ENCODE data around the gene ASTN2. TPM values are rescaled to one million over a fixed set of nuclear protein-coding genes. Genes with fewer than 3 reads are reported as not detected.
"Not testable (repeated sequence)": the region's sequence is repeated elsewhere in the genome, so short reads cannot be mapped to it uniquely, and the experiment has no call there.

Gene ASTN2
- total RNA-seq, 1 experiment from 2014 or later, result 7.4 TPM

DNA sequence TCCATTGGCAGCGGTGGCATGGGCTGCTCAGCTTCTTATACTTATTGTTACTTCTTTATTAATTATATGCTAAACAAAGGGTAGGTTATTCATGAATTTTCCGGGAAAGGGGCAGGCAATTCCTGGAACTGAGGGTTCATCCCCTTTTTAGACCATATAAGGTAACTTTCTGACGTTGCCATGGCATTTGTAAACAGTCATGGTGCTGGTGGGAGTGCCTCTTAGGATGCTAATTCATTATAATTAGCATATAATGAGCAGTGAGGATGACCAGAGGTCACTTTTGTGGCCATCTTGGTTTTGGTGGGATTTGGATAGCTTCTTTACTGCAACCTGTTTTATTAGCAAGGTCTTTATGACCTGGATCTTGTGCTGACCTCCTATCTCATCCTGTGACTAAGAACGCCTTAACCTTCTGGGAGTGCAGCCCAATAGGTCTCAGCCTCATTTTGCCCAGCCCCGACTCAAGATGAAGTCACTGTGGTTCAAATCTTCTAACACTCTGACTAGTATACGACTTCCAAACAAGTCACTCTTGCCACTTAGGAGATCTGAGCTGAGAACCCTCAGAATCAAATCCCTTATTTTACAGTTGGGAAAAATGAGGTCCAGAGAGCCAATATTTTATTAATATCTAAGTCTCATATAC is 490.3 kb downstream of the ASTN2 start:
- Histone ChIP-seq H3K27me3 (ENCODE audit: control insufficient read depth, insufficient read depth, low read length) (no peaks in the 10 kb centered on the region), H3K4me3 (ENCODE audit: insufficient read depth, low read depth, low read length) (no peak overlapping the region), H3K36me3 (replicated peaks; ENCODE audit: control insufficient read depth, insufficient read depth, low read length) (no peaks in the 10 kb centered on the region)
- DNase-seq, result no peak

- not testable (repeated sequence) for H3K27me3 ChIP-seq (ENCODE audit: control insufficient read depth, insufficient read depth, low read length); H3K36me3 ChIP-seq (replicated peaks; ENCODE audit: control insufficient read depth, insufficient read depth, low read length); H3K4me3 ChIP-seq (ENCODE audit: insufficient read depth, low read depth, low read length); DNase-seq
Observed at GRCh38 chr9:116917895-116918508, 496.9 kb downstream of the ASTN2 start.

- DNase-seq, result no peak
- no peaks in the 10 kb centered on the region for H3K36me3 ChIP-seq (replicated peaks; ENCODE audit: control insufficient read depth, insufficient read depth, low read length)
- H3K4me3 ChIP-seq (ENCODE audit: insufficient read depth, low read depth, low read length), result no peak overlapping the region
- no peaks in the 10 kb centered on the region for H3K27me3 ChIP-seq (ENCODE audit: control insufficient read depth, insufficient read depth, low read length)
Observed at GRCh38 chr9:116913536-116913935, 501.3 kb downstream of the ASTN2 start.

DNA sequence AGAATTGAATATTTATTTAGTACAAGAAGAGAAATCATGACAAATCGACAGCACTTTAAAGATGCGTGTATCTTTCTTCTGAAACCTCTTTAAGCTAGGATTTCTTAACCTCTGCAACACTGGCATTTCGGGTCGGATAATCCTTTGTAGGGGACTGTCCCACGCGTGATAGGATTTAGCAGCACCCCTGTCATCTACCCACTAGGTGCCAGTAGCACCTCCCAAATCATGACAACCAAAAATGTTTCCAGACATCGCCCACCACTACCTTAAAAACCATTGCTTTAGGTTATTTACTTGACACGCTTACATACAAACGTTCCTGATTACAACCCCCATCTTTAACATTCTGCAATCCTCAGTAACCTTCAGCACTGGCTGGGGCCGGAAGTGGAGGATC is 504.7 kb downstream of the ASTN2 start:
- no peaks in the 10 kb centered on the region for H3K36me3 ChIP-seq (replicated peaks; ENCODE audit: control insufficient read depth, insufficient read depth, low read length)
- H3K27me3 ChIP-seq (ENCODE audit: control insufficient read depth, insufficient read depth, low read length), result no peaks in the 10 kb centered on the region
- H3K4me3 ChIP-seq (ENCODE audit: insufficient read depth, low read depth, low read length), result no peak overlapping the region
- no peak for DNase-seq

DNA sequence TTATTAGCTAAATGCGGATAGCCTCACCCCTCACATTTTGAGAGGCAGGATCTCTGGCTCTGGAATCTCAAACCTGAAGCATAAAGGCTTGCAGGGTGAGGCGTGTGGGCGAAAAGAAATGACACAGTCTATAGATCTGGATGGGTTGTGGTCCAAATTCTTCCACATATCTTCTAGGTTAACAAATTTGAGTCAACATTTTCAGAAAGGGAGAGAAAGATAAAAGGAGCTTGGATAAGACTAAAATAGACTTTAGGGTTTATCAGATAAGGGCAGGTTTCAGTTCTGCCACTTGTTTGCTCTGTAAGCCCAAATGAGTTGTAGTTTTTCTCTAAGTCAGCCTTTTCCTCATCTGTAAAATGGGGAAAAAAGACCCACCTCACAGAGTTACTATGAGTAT is 506.9 kb downstream of the ASTN2 start:
- no peaks in the 10 kb centered on the region for H3K36me3 ChIP-seq (replicated peaks; ENCODE audit: control insufficient read depth, insufficient read depth, low read length)
- no peak for DNase-seq
- H3K4me3 ChIP-seq (ENCODE audit: insufficient read depth, low read depth, low read length), result no peak overlapping the region
- no peaks in the 10 kb centered on the region for H3K27me3 ChIP-seq (ENCODE audit: control insufficient read depth, insufficient read depth, low read length)

- Histone ChIP-seq H3K27me3 (ENCODE audit: control insufficient read depth, insufficient read depth, low read length) (no peaks in the 10 kb centered on the region), H3K4me3 (ENCODE audit: insufficient read depth, low read depth, low read length) (no peak overlapping the region), H3K36me3 (replicated peaks; ENCODE audit: control insufficient read depth, insufficient read depth, low read length) (no peaks in the 10 kb centered on the region)
- DNase-seq, result no peak
Observed at GRCh38 chr9:116905171-116905588, 509.7 kb downstream of the ASTN2 start.

DNA sequence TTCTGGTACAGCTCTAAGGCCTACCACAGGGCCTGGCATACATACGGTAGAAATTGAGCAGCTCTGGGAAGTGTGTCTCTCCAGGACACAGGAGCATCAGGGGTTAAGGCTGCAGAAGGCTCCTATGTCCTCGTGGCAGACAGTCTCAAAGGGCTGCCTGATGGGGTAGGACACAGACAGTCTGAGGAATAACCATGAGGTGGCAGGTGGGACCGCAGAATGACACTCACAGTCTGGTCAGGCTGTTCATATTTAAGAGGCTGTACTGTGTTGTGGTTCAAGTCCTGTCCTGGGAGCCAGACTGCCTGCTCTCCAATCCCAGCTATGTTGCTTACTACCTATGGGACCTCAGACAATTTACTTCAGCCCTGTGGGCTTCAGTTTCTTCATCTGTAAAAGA is 510.7 kb downstream of the ASTN2 start:
- no peaks in the 10 kb centered on the region for H3K27me3 ChIP-seq (ENCODE audit: control insufficient read depth, insufficient read depth, low read length)
- H3K4me3 ChIP-seq (ENCODE audit: insufficient read depth, low read depth, low read length), result no peak overlapping the region
- no peaks in the 10 kb centered on the region for H3K36me3 ChIP-seq (replicated peaks; ENCODE audit: control insufficient read depth, insufficient read depth, low read length)
- DNase-seq, result no peak

DNA sequence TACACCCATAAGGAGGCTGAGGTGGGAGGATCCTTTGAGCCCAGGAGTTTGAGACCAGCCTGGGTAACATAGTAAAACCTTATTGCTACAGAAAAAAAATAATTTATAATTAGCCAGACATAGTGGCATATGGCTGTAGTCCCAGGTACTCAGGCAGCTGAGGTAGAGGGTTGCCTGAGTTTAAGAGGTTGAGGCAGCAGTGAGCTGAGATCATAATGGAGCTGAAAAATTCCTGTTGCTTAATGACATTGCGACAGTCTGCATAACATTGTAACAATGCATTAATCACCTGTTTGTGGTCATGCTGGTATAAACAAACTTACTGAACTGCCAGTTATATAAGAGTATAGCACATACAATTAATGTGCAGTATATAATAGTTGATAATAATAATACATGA is 513.6 kb downstream of the ASTN2 start:
- DNase-seq, result no peak
- no peaks in the 10 kb centered on the region for H3K27me3 ChIP-seq (ENCODE audit: control insufficient read depth, insufficient read depth, low read length)
- no peak overlapping the region for H3K4me3 ChIP-seq (ENCODE audit: insufficient read depth, low read depth, low read length)
- no peaks in the 10 kb centered on the region for H3K36me3 ChIP-seq (replicated peaks; ENCODE audit: control insufficient read depth, insufficient read depth, low read length)

- Histone ChIP-seq H3K27me3 (ENCODE audit: control insufficient read depth, insufficient read depth, low read length) (no peaks in the 10 kb centered on the region), H3K4me3 (ENCODE audit: insufficient read depth, low read depth, low read length) (no peak overlapping the region), H3K36me3 (replicated peaks; ENCODE audit: control insufficient read depth, insufficient read depth, low read length) (no peaks in the 10 kb centered on the region)
- DNase-seq, result peak; percentile 10
Observed at GRCh38 chr9:116900543-116900942, 514.3 kb downstream of the ASTN2 start.

- H3K27me3 ChIP-seq (ENCODE audit: control insufficient read depth, insufficient read depth, low read length), result no peaks in the 10 kb centered on the region
- no peaks in the 10 kb centered on the region for H3K36me3 ChIP-seq (replicated peaks; ENCODE audit: control insufficient read depth, insufficient read depth, low read length)
- DNase-seq, result no peak
- no peak overlapping the region for H3K4me3 ChIP-seq (ENCODE audit: insufficient read depth, low read depth, low read length)
Observed at GRCh38 chr9:116900007-116900367, 514.9 kb downstream of the ASTN2 start.

- no peak for DNase-seq
Observed at GRCh38 chr9:116899337-116900006, 515.4 kb downstream of the ASTN2 start.

DNA sequence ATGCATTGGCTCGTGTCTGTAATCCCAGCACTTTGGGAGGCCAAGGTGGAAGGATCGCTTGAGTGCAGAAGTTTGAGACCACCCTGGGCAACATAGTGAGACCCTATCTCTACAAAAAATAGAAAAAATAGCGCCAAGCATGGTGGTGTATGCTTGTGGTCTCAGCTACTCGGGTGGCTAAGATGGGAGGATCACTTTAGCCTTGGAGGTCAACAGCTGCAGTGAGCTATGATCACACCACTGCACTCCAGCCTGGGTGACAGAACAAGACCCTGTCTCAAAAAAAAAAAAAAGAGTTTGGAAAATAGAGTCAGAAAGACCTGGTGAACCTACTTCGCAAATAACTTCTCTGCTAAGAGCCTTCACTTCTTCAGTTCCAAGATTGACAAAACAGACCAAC is 516.7 kb downstream of the ASTN2 start:
- not testable (repeated sequence) for DNase-seq; H3K4me3 ChIP-seq (ENCODE audit: insufficient read depth, low read depth, low read length); H3K27me3 ChIP-seq (ENCODE audit: control insufficient read depth, insufficient read depth, low read length); H3K36me3 ChIP-seq (replicated peaks; ENCODE audit: control insufficient read depth, insufficient read depth, low read length)

More at GRCh38 chr9:116899337-116900006, 515.4 kb downstream of the ASTN2 start:
- Histone ChIP-seq H3K27me3 (ENCODE audit: control insufficient read depth, insufficient read depth, low read length) (no peaks in the 10 kb centered on the region), H3K4me3 (ENCODE audit: insufficient read depth, low read depth, low read length) (no peak overlapping the region), H3K36me3 (replicated peaks; ENCODE audit: control insufficient read depth, insufficient read depth, low read length) (no peaks in the 10 kb centered on the region)

DNA sequence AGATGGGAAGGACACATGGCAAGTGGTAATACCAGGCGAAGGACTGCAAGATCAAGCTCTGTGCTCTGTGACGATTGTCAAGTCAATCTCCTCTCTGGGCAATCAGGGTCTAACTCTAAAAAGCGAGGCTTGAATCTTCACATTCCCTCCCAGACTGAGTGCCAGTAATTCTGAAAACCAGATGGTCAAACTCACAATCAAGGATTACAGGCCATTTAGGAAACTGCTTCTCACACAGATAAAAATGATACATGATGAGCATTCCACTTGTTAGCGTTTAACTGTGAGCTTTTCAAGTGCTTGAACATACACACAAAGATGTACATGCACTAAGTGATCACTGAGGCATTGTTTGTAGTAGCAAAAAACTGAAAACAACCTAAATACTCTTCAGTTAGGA is 517.7 kb downstream of the ASTN2 start:
- H3K4me3 ChIP-seq (ENCODE audit: insufficient read depth, low read depth, low read length), result no peak overlapping the region
- H3K27me3 ChIP-seq (ENCODE audit: control insufficient read depth, insufficient read depth, low read length), result no peaks in the 10 kb centered on the region
- H3K36me3 ChIP-seq (replicated peaks; ENCODE audit: control insufficient read depth, insufficient read depth, low read length), result no peaks in the 10 kb centered on the region
- DNase-seq, result no peak

GRCh38 chr9:116895961-116896360 is 518.9 kb downstream of the ASTN2 start:
- H3K27me3 ChIP-seq (ENCODE audit: control insufficient read depth, insufficient read depth, low read length), result no peaks in the 10 kb centered on the region
- no peaks in the 10 kb centered on the region for H3K36me3 ChIP-seq (replicated peaks; ENCODE audit: control insufficient read depth, insufficient read depth, low read length)
- no peak overlapping the region for H3K4me3 ChIP-seq (ENCODE audit: insufficient read depth, low read depth, low read length)
- DNase-seq, result no peak

DNA sequence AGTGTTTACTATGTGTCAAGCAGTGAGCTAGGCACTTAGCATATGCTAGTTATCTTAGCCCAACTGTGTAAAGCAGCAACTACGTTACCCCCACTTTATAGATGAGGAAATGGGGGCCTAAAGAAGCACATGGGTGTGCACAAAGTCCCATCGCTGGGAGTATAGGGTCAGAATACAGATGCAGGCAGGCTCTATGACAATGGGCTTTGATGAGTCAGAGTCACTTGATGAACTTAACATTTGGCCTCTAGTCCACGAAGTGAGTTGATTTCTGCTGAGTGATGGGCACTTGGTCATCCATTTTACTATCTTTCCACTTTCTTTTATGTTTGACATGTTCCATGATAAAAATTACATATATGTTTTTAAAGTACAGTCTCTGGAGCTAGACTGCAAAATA is 523.4 kb downstream of the ASTN2 start:
- no peaks in the 10 kb centered on the region for H3K36me3 ChIP-seq (replicated peaks; ENCODE audit: control insufficient read depth, insufficient read depth, low read length)
- no peak for DNase-seq
- no peak overlapping the region for H3K4me3 ChIP-seq (ENCODE audit: insufficient read depth, low read depth, low read length)
- H3K27me3 ChIP-seq (ENCODE audit: control insufficient read depth, insufficient read depth, low read length), result no peaks in the 10 kb centered on the region

Measured in H7 (cell line).